CD4-positive, alpha-beta T cell treated with Interleukin-1 beta for 1 hour (primary cell): ENCODE data around the gene SNRNP25.

Experiments used
- DNase-seq, 2 donors: peaks; one replicate each; pipeline ENCODE4 v3.0.0-alpha.2; 2020 to 2022

Gene SNRNP25

DNA sequence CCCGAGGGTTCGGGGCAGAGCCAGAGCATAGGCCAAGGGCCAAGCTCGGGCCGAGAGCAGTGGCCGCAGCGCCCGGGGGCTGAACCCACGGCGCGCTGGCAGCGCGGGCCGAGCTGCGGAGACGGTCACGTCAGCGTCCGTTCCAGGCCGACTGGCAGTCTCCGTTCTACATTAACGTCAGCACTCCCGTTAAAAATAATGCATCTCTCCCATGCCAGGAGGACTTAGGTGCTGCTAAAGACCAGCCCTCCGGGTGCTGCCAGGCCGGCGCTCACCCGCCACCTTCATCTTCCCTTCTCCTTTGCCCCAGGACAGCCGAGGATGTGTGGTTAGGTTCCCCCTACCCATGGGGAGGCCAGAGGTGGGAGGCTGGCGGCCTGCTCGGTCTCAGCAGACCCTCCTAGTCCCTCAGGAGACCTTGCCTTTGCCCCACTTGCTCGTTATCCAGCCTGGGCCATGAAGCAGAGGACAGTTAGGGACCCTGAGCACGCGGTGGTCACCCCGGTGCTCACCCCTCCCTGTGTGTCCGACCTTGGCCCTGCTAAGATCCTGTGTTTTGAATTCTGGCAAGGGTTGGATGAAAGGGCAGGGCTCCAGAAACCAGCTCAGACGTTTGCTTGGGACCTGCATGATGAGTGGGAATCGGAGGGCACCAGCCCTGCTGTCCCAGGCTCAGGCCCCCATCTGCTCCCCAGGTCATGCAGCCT, 25.0 kb downstream of the SNRNP25 start:
- DNase-seq = no peak

DNA sequence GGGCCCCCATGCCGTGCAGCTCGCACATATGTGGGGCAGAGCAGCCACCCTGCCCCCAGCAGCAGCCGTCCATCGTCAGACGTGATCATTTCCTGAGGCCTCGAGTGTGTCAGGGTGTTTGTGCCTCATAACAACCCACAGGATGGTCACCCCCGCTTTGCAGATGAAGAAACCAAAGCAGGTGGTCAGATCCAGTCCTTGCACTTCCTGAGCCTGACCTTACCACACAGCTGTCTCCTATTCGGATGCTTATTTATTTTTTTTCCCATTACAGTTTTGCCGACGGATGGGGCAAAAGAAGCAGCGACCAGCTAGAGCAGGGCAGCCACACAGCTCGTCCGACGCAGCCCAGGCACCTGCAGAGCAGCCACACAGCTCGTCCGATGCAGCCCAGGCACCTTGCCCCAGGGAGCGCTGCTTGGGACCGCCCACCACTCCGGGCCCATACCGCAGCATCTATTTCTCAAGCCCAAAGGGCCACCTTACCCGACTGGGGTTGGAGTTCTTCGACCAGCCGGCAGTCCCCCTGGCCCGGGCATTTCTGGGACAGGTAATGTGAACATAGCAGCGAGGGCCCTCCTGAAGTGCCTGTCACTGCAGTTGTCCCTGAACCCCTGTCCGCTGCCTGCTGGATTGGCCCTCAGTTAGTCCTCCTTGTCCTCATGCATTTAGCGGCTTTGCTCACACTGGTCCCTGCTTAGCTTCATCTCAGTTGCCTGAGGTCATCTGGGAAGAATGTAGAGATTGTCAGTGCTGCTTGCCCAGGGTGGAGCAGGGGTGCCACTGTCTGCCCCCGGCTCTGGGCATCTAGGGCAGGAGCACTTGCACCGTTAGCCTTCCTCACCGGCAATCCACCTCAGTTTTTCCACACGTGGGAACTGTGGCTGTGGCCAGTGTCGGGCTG, 25.8 kb downstream of the SNRNP25 start:
- no peak for DNase-seq

DNA sequence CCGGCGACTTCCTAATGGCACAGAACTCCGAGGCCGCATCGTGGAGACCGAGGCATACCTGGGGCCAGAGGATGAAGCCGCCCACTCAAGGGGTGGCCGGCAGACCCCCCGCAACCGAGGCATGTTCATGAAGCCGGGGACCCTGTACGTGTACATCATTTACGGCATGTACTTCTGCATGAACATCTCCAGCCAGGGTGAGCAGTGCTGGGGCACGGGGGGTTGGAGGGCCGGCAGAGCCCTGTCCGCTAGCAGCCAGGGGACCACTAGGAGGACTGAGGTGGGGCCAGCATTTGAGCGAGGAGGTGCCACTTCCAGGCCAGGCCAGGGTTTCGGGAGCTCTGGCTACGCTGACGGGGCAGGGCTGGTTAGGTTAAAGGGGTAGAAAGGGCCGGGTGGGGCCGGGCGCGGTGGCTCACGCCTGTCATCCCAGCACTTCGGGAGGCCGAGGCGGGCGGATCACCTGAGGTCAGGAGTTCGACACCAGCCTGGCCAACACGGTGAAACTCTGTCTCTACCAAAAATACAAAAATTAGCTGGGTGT, 29.5 kb downstream of the SNRNP25 start:
- DNase-seq = no peak

DNA sequence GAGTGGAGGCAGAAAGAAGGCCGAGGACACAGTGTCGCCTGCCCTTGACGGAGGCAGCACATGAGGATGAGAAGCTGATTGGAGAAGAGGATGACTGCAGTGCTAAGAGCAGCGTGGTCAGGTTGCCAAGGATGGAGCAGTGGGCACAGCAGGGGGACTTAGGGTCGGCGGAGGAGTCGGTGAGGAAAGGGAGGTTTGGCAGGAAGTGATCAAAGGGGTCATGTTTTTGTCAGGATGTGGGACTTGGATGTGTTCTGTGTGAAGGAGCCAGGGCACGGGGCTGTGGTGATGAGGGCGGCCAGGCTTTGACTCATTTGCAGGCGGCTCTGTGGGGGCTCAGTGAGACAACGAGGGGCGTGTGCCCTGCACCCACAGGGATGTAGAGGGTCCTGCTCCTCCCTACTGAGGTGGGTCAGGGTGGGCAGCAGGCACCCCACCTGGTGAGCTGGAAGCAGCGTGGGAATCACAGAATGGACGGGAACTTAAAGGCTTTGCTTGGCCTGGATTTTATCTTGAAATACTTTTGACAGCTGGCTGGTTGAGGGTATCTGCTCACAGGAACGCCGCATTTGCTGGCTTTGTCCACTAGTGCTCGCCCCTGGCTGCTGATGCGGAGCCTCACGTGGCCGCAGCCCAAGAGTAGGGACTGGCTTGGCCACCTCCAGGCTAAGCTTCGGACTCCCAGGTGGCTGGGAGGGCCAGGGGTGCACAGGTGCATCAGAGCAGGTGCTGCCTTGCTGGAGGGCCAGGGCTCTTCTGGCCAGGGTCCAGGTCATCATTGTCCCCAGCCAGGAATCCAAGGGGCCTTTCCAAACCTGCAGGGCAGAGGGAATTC, 30.4 kb downstream of the SNRNP25 start:
- no peak for DNase-seq

DNA sequence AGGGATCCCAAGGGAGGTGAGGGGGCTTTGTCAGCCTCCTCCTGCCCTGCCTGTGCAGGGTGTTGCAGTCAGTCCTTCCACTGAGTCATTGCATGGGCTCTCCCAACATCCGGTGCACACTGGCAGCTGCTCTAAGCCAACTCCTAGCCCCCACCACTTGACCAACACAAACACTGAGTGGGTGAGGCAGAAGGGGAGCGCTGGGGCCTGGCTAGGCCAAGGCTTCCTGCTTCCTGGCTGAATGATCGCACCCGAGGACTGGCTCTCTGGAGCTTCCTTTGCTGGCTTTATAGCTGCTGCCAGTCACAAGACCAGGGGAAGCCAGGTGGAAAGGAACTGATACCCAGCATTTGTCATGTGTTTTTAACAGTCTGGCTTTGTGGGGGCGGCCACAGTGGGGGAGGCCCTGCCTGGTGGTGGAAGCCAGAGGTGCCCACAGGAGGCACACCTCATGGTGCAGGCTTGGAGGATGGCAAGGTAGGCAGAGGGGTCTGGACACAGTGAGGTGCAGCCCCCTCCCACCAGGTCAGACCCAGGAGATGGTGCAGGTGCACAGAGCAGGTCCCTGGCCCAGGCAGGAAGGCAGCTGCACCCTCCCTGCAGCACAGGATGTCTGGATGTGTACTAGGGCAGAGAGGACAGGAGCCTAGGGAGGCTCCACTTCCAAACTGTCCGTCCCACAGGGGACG, 31.2 kb downstream of the SNRNP25 start:
- DNase-seq = peak in 1 of 2 donors; percentile 52

DNA sequence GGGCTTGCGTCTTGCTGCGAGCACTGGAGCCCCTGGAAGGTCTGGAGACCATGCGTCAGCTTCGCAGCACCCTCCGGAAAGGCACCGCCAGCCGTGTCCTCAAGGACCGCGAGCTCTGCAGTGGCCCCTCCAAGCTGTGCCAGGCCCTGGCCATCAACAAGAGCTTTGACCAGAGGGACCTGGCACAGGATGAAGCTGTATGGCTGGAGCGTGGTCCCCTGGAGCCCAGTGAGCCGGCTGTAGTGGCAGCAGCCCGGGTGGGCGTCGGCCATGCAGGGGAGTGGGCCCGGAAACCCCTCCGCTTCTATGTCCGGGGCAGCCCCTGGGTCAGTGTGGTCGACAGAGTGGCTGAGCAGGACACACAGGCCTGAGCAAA, 31.8 kb downstream of the SNRNP25 start:
- DNase-seq = no peak

DNA sequence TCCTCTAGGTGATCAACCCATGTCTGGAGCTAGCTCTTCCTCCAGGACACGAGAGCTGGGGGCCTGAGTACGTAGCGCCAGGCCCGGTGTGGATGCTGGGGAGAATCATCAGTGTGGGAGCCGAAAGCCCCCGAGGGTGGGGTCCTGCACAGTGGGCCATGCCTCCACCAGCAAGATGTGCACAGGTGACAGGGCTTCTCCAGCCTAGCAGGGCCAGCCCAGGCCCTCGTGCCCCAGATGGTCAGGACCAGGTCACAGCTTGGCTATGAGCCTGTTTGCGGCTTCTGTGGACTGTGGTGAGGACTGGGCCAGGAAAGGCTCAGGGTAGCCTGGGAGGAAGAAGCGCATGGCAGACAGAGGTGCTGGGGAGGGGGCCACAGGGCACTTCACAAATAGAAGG, 32.2 kb downstream of the SNRNP25 start:
- no peak for DNase-seq

DNA sequence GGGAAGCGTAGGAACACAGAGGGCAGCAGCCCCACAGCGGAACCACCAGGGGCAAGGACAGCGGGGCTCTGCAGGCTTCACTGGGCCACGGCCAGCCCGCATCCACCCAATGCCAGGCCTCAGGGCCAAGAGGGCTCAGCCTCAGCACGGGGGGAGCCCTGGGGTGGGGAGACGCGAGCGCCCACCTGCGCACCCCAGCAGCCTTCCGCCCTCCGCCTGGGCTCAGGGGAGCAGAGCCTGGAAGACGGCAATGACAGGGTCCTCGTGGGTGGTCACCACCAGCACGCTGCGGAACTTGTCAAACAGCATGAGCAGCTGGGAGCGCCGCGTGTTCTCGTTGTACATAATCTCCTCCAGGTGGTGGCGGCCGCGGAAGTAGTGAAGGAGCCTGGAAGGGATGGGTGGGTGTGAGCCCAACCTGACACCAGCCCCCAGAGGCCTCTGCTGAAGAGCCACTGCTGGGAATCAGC, 32.9 kb downstream of the SNRNP25 start:
- DNase-seq = no peak

DNA sequence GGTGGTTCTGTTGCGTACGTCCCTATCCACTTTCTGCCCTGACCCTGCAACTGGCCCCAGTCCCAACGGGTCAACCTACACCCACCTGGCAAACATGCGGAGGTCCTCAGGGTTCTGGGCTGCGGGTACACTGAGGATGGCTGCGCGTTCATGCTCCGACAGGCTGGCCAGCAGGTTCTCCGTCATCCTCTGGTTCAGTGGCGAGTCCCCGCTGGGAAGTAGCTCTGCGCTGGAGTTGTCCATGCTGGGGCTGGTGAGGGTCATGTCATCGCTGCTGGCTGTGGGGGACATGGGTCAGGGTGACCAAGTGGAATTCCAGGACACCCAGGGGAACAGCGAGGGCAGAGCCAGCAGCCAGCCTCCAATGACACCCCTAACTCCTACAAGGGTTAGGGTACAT, 35.0 kb downstream of the SNRNP25 start:
- no peak for DNase-seq

DNA sequence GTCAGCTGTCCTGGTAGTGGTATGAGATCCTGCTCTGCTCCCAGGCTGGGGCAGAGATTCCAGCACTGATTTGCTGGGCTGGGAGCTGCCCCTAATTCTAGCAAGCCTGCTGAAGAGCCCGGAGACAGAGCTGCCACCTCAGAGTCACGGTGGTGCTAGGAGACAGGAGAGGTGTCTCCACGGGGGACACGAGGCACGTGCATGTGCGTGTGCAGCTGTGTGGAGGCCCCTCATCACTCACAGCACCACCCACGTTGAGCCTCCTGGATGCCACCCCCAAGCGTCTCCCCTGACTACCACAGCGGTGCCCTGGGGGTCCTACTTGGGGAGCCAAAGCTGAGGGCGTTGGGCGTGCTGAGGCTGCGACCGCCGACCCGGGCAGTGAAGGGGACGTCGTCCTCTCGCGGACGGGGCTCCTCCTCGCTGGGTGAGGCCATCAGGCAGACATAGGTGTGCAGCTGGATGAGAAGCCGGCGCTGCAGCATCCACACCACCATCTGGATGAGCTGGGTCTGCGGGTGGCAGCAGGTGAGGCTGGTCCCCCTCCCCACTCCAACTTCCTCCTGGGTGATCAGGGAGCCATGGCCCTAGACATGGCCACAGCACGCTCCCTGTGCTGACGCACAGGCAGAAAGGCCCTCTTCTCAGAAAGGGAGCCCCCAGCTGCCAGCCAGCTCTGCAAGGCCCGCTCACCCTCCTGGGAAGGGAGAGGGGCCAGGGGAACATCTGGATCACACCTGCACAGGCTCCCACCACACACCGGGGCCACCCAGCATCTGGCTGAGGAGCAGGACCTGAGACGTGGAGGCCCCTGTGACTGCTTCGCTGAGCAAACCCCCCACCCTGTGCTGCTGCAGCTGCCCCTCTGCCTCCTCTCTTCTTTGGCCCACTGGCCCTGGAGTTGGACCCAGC, 36.0 kb downstream of the SNRNP25 start:
- DNase-seq = no peak

DNA sequence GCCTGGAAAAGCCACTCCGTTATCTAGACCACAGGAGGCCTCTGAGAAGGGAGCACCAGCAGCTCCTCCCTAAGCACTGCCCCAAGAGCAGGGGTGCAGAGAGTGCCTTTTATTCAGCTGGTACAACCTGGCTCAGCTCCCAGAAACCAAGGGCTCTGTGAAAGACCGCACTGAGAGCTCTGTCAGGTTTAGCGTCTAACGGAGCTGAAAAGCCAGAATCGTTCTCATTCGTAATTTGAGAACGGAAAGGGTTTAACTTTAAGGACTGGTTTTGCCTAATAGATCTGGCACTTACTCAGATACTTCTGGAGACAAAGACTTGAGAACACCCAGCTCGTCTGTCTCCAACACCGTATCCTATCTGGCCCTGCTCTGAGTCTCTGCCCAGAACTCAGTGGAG, 37.9 kb downstream of the SNRNP25 start:
- no peak for DNase-seq

DNA sequence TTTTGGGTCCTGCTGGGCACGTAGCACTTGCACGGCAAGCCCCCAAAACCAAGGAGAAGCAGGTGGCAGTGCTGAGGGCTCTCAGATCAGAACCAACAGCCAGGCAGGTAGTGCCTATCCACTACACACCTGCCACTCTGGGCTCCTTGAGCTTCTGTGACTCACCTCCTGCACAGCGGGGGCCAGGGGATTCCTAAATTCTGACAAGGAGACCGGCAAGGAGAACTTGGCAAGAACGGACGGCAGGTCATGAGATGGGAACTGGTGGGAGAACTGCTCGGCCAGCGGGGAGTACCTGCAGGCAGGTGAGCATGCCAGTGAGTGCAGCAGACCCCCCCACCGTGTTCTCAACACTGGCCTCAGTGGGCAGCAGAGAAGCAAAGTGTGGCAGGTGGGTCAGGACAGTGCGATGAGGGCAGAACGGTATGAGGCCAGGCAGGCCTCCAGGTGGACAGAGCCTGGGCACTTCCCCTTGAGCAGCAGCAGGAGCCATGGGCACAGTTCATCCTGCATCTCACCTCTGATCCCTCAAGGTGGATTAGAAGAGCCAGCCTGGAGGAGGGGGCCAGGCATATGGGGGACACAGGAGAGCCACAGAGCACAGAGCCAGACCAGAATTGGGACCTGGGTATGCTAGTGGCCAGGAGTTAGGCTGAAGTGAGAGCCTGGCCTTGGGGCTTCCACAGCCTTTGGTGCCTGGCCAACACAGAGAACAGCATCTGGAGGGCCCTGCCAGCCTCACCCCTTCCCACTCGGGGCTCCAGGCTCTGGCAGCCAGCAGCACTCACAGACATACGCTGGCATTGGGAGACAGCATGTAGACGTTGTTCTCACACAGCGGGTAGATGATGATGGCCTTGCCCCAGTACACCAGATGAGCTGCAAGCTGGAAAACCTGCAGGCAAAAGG, 39.1 kb downstream of the SNRNP25 start:
- DNase-seq = no peak

DNA sequence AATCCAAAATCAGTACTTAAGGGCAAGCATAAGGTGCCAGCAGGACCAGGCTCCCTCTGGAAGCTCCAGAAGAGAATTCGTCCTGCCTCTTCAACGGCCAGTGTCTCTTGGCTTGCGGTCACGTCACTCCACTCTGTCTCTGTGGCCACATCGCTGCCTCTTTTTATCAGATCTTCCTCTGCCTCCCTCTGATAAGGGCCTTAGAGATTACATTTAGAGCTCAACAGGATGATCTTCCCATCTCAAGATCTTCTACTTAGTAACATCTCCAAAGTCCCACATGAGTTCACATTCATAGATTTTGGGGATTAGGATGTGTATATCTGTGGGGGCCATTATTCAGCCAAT, 41.3 kb downstream of the SNRNP25 start:
- no peak for DNase-seq

DNA sequence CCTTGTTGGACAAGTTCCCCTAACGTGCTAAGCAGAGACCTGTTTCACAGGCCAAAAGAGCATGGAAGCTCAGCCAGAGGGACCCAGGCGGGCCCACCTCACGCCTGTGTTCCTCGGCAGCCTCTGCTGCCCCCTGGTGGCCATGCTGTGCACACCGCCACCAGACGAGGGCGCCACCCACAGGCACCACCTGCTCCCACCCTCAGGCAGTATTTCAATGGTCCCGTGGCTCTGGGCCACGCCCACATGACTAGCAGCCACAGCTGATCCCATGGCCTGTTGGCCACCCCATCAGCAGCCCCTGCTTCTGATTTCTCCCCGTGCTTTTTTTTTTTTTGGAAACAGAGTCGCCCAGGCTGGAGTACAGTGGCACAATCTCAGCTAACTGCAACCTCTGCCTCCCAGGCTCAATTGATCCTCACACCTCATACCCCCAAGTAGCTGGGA, 43.3 kb downstream of the SNRNP25 start:
- DNase-seq = peak; percentile 90 to 91

DNA sequence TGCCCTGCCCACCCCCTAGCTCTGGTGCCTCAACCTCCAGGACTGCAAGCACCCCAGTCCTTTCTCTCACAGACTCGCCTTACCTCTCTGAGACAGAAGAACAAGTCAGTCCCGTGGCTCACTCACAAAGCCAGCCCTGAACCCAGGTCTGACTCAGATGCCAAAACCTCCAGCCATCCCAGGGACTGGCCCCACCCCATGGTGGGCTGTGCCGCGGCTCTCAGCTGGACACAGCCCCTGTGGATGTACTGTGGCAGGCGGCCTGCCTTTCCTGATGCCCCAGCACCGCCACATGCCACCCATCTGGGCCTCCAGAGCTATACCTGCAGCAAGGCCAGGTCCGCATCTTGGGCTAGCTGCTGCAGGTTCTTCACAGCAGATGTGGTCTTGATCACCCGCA, 44.2 kb downstream of the SNRNP25 start:
- DNase-seq = no peak

DNA sequence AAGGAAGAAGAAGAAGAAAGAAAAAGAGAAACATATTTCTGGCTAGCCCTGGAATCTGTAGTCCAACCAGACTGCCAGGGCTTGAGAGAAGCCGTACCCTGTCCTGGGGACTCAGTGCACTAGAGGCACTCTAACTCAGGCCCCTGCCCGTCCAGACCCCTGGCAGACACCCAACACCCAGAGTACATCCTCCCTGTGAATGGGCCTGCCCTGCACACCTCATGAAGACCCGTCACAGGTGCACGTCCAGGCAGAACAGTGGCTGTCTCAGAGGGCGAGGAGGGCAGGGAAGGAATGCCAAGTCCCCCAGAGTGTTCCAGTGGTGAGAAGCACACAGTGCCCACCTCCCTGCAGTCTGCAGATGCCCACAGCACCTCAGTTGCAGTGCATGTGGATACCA, 47.4 kb downstream of the SNRNP25 start:
- DNase-seq = no peak

DNA sequence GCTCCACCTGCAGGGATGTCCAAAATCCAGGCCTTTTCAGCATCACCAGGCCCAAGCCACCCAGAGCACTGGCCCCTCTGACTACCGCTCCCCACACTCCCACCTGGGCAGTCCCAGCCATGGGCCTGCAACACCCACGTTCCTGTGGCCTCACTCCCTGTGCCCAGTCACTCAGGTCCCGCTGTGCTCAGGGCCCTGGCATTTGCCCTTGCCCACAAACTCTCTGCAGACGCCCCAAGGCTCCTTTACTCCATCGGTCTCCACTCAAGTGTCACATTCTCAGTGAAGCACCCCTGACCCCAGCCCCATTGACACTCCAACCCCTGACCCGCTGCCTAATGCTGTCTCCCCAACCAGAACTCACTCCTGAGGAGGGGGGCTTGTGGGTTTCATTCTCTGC, 48.0 kb downstream of the SNRNP25 start:
- DNase-seq = no peak

DNA sequence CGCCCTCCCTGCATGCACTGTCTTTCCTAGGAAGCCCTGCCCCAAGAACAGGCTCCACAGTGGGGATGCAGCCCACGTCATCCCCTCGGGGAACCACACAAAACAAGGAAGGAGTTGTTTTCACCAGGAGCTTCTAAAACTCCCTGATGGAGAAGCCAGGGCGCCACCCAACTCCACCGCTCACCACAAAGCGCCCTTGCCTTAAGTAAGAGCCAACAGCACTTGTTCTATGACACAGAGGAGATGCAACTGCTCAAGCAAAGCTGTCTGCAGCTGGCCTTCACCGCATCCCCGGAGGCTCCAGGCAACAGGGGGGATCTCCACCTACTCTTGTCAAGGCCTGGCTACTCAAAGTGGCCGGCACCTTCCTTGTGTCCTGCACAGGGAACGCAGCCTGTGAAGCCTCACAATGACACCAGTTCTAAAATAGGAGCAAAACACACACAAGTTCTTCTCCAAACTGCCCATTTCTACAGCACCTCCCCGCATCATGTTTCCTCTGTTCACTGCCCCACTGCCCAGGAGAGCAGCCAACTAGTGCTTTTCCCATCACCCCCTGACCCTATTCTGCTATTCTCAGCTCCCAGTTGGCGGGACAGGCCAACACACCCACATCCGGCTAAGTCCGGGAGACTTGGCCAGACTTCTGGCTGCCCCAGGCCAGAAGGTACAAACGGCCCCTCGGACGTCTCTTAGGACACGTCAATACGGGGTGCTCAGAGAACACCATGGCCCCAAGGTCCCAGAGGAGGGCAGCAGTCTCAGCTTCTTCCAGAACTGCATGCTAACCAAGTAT, 48.6 kb downstream of the SNRNP25 start:
- DNase-seq = no peak

DNA sequence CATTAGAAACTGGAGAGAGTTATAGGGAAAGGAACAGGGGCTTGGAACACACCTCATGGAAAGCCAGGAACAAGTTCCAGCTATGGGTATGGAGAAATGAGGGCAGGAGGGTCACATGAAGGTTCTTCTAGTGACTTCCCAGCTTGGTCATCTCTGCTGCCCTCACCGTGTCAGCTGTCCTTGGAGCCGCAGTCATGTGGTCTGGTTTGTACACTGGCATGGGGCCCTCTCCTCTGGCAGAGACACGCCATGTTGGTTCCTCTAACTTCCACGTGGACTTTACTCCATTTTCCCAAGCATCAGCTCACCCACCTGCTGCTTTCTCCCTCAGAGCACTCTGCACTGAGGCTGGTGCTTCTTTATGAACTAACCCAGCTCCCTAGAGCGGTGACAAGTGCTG, 50.7 kb downstream of the SNRNP25 start:
- DNase-seq = no peak
